ENCODE results near the gene ADAT1. TPM values are rescaled to one million over a fixed set of nuclear protein-coding genes. Genes with fewer than 3 reads are reported as not detected.
A peak's percentile ranks its signal among the peaks of the same experiment; 100 is the strongest.

The ADAT1 gene, protein sequence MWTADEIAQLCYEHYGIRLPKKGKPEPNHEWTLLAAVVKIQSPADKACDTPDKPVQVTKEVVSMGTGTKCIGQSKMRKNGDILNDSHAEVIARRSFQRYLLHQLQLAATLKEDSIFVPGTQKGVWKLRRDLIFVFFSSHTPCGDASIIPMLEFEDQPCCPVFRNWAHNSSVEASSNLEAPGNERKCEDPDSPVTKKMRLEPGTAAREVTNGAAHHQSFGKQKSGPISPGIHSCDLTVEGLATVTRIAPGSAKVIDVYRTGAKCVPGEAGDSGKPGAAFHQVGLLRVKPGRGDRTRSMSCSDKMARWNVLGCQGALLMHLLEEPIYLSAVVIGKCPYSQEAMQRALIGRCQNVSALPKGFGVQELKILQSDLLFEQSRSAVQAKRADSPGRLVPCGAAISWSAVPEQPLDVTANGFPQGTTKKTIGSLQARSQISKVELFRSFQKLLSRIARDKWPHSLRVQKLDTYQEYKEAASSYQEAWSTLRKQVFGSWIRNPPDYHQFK
- total RNA-seq: 10 to 100 TPM; 38.2 to 60.5 TPM

DNA sequence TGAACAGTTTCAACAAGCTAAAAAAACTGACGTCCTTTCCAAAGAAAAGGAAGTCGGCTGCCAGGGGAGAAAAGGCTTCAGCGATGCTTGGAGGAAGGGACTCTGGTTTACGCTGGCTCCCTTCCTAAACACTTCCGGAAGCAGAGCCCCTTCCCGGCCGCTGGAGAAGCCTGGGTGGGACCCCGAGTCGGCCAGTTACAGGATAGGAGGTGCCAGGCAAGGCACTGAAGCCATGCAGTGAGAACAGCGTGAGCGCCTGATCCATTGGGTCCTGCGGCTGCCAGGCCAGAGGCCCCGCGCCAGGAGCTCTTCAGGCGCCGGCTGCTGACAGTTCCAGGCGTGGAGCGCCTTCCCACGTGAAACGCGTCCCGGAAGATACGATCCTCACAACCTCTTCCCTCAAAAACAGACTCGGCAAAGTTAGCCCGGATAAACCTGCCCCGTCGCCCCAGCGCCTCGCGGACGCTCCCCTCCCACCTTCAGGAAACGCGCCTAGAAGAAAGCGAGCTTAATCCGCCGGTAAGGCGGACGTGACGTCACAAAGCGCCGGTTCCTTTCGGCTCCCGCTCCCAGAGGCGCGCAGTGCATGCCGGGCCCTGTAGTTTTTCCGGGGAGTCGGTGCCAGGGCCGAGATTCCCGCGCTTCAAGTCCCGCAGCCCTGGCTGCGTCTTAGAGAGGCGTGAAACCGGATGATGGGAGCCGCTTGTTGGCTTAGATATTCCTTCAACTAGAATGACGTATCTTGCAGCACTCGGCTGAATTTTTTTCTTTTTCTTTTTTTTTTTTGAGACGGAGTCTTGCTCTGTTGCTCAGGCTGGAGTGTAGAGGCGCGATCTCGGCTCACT is at the start of gene ADAT1:
Gene ADAT1 (minus strand): TSS at position 521 of the 845 bp plus-strand sequence. CDS start 2,482 bp downstream, outside the sequence.
- DNase-seq (peak; percentile 95 to 98), ATAC-seq (replicated peaks in 1 of 2) (peak; percentile 90 to 95)
- Mint-ChIP-seq H3K36me3 (ENCODE audit: insufficient read depth in 2 of 2) (peaks cover 16 to 41% of the 10 kb centered on the region in 2 donors), H3K27ac (peak within 1 kb of the TSS; percentile 90), H3K9me3 (no peaks in the 10 kb centered on the region), H3K4me3 (peak within 1 kb of the TSS; percentile 91 to 93), H3K4me1 (ENCODE audit: low read depth) (peaks cover 35% of the 10 kb centered on the region), H3K27me3 (ENCODE audit: low read depth) (no peaks in the 10 kb centered on the region)

DNA sequence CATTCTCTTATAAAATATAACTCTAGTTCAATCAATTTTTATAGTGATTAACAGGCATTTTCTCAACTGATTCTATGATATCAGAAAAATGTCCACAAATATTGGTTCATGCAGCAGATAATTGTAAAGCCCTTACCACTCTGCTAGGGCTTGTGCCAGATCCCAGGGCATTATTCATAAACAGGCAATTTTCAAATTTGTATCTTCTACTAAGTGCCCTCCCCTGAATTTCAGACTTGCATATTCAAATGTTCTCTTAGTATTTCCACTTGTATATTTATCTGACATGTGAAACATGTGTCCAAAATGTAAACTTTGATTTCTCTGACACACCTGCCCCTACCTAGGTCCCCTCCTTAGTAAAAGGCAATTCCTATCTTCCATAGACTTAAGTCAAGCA is 44.4 kb upstream of the ADAT1 start:
- H3K4me1 Mint-ChIP-seq (ENCODE audit: low read depth): no peaks in the 10 kb centered on the region
- no peak for ATAC-seq (replicated peaks in 1 of 2)
- no peaks in the 10 kb centered on the region for H3K36me3 Mint-ChIP-seq (ENCODE audit: insufficient read depth in 2 of 2)
- H3K9me3 Mint-ChIP-seq: no peaks in the 10 kb centered on the region
- no peaks in the 10 kb centered on the region for H3K27me3 Mint-ChIP-seq (ENCODE audit: low read depth)
- DNase-seq: no peak
- no peak overlapping the region for H3K4me3 Mint-ChIP-seq
- H3K27ac Mint-ChIP-seq: no peak overlapping the region

DNA sequence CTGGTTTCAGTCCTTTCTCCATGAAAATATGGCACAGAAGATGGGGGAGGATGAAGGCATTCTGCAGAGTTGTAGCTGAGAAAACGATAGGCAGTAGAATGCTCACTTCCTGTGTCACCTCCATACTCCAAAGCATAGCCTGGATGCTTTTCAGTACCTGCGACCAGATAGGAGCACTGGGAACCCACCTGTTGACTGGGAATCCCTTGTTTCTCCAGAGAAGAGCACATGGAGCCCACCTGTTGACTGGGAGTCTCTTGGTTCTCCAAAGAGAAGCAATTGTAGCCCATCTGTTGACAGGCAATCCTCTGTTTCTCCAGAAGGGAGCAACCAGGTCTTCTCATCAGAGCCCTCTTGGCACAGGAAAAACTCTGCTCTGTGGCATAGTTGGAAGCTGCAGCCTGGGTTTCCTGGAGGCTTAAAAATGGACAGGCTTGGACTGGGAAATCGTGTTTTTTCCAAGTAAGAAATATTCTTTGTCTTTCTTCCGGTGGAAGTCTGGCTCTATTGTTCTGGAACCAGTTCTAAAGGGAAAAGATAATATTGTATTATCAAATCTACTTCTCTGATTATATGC is 37.7 kb upstream of the ADAT1 start:
- no peaks in the 10 kb centered on the region for H3K27me3 Mint-ChIP-seq (ENCODE audit: low read depth)
- H3K9me3 Mint-ChIP-seq: no peaks in the 10 kb centered on the region
- ATAC-seq (replicated peaks in 1 of 2) (no peak), DNase-seq (no peak)
- H3K4me3 Mint-ChIP-seq: no peak overlapping the region
- H3K27ac Mint-ChIP-seq: no peak overlapping the region
- H3K36me3 Mint-ChIP-seq (ENCODE audit: insufficient read depth in 2 of 2): peaks cover 7 to 17% of the 10 kb centered on the region in 2 donors
- peaks cover 4% of the 10 kb centered on the region for H3K4me1 Mint-ChIP-seq (ENCODE audit: low read depth)

DNA sequence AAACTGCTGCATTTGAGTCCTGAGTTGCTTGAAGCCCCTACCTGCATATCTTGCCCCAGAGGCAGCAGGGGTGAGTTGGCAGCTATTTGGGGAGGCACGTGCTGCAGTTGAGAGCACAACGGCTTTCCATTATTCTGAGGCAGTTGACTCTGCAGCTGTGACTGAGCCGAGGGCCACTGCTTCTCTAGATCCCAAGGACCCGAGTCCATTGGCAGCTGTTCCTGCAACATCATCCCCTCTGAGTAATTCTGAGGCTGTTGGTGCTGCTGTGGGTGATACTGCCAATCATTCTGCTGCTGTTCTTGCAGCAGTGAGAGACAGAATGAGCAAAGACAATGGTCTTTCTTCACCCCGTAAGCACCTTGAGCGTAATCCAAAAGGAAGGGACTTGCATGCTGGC is 37.2 kb upstream of the ADAT1 start:
- Mint-ChIP-seq H3K27me3 (ENCODE audit: low read depth) (no peaks in the 10 kb centered on the region), H3K36me3 (ENCODE audit: insufficient read depth in 2 of 2) (peaks cover 8 to 17% of the 10 kb centered on the region in 2 donors), H3K4me1 (ENCODE audit: low read depth) (peaks cover 4% of the 10 kb centered on the region), H3K9me3 (no peaks in the 10 kb centered on the region), H3K4me3 (no peak overlapping the region), H3K27ac (no peak overlapping the region)
- DNase-seq (no peak), ATAC-seq (replicated peaks in 1 of 2) (no peak)

DNA sequence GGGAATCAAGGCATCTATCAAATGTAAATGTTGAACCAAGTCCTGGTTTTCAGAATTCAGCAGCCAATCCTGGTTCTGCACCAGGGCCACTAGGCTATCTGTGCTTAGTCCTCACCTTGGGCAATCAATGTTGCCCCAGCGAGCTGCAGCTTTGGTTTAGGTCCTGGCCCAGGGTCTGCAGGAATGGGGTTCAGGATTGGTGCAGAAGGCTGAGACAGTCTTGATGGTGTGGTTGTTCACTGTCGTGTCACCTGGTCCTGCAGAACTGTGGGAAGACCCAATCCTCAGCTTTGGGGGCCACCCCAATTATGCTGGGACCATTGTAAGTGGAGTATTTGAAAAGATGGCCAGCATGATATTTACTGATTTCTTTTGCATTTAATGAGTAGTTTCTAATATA is 35.1 kb upstream of the ADAT1 start:
- H3K9me3 Mint-ChIP-seq: no peaks in the 10 kb centered on the region
- peak overlapping the region; percentile 57 for H3K27ac Mint-ChIP-seq
- H3K4me1 Mint-ChIP-seq (ENCODE audit: low read depth): peaks cover 17% of the 10 kb centered on the region
- H3K4me3 Mint-ChIP-seq: no peak overlapping the region
- ATAC-seq (replicated peaks in 1 of 2): no peak
- DNase-seq: no peak
- H3K27me3 Mint-ChIP-seq (ENCODE audit: low read depth): no peaks in the 10 kb centered on the region
- peaks cover 8 to 31% of the 10 kb centered on the region in 2 donors for H3K36me3 Mint-ChIP-seq (ENCODE audit: insufficient read depth in 2 of 2)

DNA sequence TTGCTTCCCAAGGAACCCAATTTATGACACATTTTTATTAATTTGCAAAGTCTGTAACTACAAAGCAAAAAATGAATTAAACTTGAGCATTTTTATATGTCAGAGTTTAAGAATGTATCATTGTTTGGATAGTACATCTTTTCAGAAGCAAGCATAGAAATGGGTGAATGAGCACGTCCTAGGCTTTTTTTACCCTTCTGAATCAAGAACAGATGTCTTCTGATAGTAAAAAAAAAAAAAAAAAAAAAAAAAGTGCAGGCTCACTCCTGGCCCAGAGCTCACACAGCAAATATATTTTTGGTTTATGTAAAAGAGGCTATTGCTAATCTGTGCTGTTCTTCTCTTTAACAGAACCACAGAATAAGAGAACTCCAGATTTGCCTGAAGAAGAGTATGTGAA is 30.8 kb upstream of the ADAT1 start:
- Mint-ChIP-seq H3K4me3 (peak overlapping the region; percentile 39 to 93), H3K9me3 (no peaks in the 10 kb centered on the region), H3K4me1 (ENCODE audit: low read depth) (peaks cover 55% of the 10 kb centered on the region), H3K36me3 (ENCODE audit: insufficient read depth in 2 of 2) (peaks cover 18 to 47% of the 10 kb centered on the region in 2 donors), H3K27me3 (ENCODE audit: low read depth) (no peaks in the 10 kb centered on the region), H3K27ac (peak overlapping the region; percentile 89)
- DNase-seq (no peak), ATAC-seq (replicated peaks in 1 of 2) (no peak)

DNA sequence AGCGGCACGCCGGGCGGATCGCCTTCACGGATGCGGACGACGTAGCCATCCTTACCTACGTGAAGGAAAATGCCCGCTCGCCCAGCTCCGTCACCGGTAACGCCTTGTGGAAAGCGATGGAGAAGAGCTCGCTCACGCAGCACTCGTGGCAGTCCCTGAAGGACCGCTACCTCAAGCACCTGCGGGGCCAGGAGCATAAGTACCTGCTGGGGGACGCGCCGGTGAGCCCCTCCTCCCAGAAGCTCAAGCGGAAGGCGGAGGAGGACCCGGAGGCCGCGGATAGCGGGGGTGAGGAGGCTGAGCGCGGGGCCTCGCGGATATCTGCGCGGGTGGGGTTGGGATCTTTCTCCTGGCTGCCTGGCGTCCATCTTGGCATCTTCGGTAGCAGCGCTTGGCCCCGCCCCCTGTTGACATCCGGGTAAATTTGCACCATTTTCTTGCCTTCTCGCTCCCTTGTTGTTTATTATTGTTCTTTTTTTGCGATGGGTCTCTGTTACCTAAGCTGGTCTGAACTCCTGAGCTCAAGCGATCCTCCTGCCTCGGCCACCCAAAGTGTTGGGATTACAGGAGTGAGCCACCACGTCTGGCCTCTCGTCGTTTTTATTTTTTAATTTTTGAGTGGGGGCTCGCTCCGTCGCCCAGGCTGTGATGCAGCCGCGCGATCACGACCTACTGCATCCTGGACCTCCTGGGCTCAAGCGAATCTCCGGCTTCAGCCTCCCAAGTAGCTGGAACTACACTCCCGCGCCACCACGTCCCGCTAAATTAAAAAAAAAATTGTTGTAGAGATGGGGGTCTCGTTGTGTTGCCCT is 25.4 kb upstream of the ADAT1 start:
- DNase-seq: peak; percentile 89 to 90
- Mint-ChIP-seq H3K4me1 (ENCODE audit: low read depth) (peaks cover 77% of the 10 kb centered on the region), H3K27ac (peak overlapping the region; percentile 97), H3K4me3 (peak overlapping the region; percentile 98 to 99), H3K9me3 (no peaks in the 10 kb centered on the region), H3K36me3 (ENCODE audit: insufficient read depth in 2 of 2) (peaks cover 22 to 30% of the 10 kb centered on the region in 2 donors), H3K27me3 (ENCODE audit: low read depth) (no peaks in the 10 kb centered on the region)
- ATAC-seq (replicated peaks in 1 of 2): peak; percentile 38 to 53

DNA sequence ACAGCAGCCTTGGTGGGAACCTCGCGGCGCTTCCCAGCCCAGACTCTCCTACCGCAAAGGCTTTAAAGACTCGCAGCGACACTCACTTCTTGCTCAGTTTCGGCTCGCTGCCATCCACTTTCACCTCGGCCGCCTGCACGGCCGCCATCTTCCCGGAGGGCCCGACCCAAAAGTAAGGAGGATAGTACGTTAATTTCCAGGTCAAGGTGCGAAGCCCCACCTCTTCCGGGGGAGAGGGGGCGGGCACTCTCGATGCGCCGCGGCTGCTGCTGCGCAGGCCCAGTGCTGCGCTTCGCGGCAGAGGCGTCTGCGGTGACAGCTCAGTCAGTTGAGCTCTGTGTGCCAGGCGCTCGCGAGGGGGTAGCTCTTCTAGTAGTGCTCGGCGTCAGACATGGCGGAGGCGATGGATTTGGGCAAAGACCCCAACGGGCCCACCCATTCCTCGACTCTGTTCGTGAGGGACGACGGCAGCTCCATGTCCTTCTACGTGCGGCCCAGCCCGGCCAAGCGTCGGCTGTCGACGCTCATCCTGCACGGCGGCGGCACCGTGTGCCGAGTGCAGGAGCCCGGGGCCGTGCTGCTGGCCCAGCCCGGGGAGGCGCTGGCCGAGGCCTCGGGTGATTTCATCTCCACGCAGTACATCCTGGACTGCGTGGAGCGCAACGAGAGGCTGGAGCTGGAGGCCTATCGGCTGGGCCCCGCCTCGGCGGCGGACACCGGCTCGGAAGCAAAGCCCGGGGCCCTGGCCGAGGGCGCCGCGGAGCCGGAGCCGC is 24.6 kb upstream of the ADAT1 start, which contains the start of the genes KARS1 and TERF2IP:
Gene KARS1 (minus strand): TSS at position 174 of the 773 bp plus-strand sequence. CDS start 26 bp downstream, at position 148.
Gene TERF2IP (plus strand): TSS at position 282 of the 773 bp plus-strand sequence. CDS start 110 bp downstream, at position 392.
- peak; percentile 95 for DNase-seq
- H3K27ac Mint-ChIP-seq: peak within 1 kb of the TSS; percentile 97
- peaks cover 22 to 30% of the 10 kb centered on the region in 2 donors for H3K36me3 Mint-ChIP-seq (ENCODE audit: insufficient read depth in 2 of 2)
- H3K9me3 Mint-ChIP-seq: no peaks in the 10 kb centered on the region
- H3K27me3 Mint-ChIP-seq (ENCODE audit: low read depth): no peaks in the 10 kb centered on the region
- peak; percentile 90 to 91 for ATAC-seq (replicated peaks in 1 of 2)
- H3K4me1 Mint-ChIP-seq (ENCODE audit: low read depth): peaks cover 70% of the 10 kb centered on the region
- peak within 1 kb of the TSS; percentile 98 to 99 for H3K4me3 Mint-ChIP-seq

DNA sequence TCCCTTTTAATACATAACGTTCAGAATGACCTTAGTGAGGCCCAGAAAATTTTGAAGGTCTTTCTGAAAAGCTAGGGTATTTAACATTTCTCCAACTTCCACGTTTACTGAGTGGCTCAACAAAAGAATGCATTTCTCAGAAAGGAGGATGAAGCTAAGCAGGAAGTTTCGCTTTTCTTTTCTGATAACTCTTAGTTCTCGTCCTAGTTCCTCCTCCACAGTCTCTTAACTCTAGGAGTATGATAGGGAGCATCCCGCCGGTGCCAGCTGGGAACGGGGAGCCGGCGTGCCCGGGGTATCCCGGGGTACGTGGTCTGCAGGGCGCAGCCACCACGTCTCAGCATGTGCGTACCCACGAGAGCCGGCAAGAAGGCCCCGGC is 24.0 kb upstream of the ADAT1 start:
- Mint-ChIP-seq H3K4me1 (ENCODE audit: low read depth) (peaks cover 64% of the 10 kb centered on the region), H3K9me3 (no peaks in the 10 kb centered on the region), H3K36me3 (ENCODE audit: insufficient read depth in 2 of 2) (peaks cover 22 to 30% of the 10 kb centered on the region in 2 donors), H3K27me3 (ENCODE audit: low read depth) (no peaks in the 10 kb centered on the region), H3K4me3 (peak overlapping the region; percentile 98 to 99), H3K27ac (peak overlapping the region; percentile 94)
- ATAC-seq (replicated peaks in 1 of 2): peak; percentile 10 to 12
- DNase-seq: no peak

DNA sequence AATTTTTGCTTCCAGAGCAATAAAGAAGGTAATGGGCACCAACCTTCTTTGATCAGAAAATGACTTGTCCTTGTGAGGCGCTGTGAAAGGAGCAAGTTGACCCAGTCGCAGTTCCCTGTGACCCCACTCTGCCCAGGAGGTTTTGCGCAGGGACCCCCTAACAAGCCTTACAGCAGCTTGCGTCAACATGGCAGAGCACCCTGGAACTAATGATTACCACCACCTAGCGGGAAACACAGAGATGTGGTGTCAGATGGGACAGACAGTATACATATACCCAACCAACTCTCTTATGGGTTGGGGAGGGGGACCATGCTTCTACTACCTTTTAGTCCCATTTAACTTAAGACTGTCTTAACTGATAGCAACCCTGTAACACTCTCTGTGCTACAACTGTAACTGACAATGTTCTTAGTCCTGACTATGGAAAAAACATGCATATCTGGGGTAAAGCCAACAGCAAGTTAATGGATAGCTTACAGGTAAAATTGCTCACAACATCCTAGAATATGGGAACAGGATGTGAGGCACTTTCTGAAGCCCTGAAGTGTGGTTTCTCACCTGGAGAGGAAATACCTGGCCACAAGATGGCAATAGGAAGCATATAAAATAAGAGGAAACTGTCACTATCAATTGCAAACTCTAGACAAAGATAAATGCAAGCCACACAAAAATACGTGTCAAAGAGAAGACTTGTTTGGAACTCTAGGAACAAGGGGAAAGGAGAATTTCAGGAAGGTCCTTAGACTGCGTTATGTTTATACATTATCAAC is 21.3 kb upstream of the ADAT1 start:
- Mint-ChIP-seq H3K27ac (peak overlapping the region; percentile 95), H3K27me3 (ENCODE audit: low read depth) (no peaks in the 10 kb centered on the region), H3K36me3 (ENCODE audit: insufficient read depth in 2 of 2) (peaks cover 16 to 19% of the 10 kb centered on the region in 2 donors), H3K4me3 (peak overlapping the region; percentile 42 to 98), H3K9me3 (no peaks in the 10 kb centered on the region), H3K4me1 (ENCODE audit: low read depth) (peaks cover 50% of the 10 kb centered on the region)
- no peak for ATAC-seq (replicated peaks in 1 of 2)
- DNase-seq: no peak

DNA sequence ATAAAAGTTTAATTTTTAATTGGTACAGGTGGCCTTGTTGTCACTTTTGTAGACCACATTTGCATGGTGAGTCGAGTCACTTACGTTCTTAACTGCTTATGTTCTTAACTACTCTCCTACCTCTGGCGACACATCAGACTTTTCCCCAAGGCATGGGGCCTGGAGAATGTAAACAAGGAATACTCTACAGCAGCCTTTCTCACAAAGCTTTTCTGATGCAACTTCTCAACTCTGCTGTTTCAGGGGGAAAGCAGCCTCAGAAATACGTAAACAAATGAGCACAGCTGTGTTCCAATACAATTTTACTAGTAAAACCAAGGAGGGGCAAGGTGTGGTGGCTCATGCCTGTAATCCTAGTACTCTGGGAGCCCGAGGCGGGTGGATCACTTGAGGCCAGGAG is 17.5 kb upstream of the ADAT1 start:
- Mint-ChIP-seq H3K4me3 (no peak overlapping the region), H3K4me1 (ENCODE audit: low read depth) (peaks cover 34% of the 10 kb centered on the region), H3K27ac (peak overlapping the region; percentile 64), H3K27me3 (ENCODE audit: low read depth) (no peaks in the 10 kb centered on the region), H3K36me3 (ENCODE audit: insufficient read depth in 2 of 2) (peaks cover 18 to 42% of the 10 kb centered on the region in 2 donors), H3K9me3 (no peaks in the 10 kb centered on the region)
- ATAC-seq (replicated peaks in 1 of 2) (no peak), DNase-seq (no peak)
